Osteocyte (in vitro differentiated cells): ENCODE measurements around the gene UBE2D1. TPM values are rescaled to one million over a fixed set of nuclear protein-coding genes. Genes with fewer than 3 reads are reported as not detected.

ENCODE experiments used
- DNase-seq: peaks from one replicate; pipeline ENCODE4 v3.0.0; 2021; ENCODE audit warnings: mixed read lengths; ENCODE audit not compliant: unreplicated experiment; ENCODE audit errors: extremely low spot score
- H3K27ac Mint-ChIP-seq: one replicate; pipeline ENCODE4 v1.8.0; 2021; ENCODE audit warnings: mild to moderate bottlenecking, mixed read lengths; ENCODE audit not compliant: unreplicated experiment
- H3K27me3 Mint-ChIP-seq: one replicate; pipeline ENCODE4 v1.8.0; 2021; ENCODE audit warnings: mixed read lengths; ENCODE audit not compliant: unreplicated experiment
- H3K36me3 Mint-ChIP-seq: one replicate; pipeline ENCODE4 v1.8.0; 2021; ENCODE audit warnings: mixed read lengths; ENCODE audit not compliant: unreplicated experiment
- H3K4me1 Mint-ChIP-seq: one replicate; pipeline ENCODE4 v1.8.0; 2021; ENCODE audit warnings: mixed read lengths; ENCODE audit not compliant: unreplicated experiment
- H3K4me3 Mint-ChIP-seq: one replicate; pipeline ENCODE4 v1.8.0; 2021; ENCODE audit warnings: mild to moderate bottlenecking, moderate library complexity, mixed read lengths; ENCODE audit not compliant: unreplicated experiment
- H3K9me3 Mint-ChIP-seq: one replicate; pipeline ENCODE4 v1.8.0; 2021; ENCODE audit warnings: mixed read lengths; ENCODE audit not compliant: unreplicated experiment
- total RNA-seq: library from RNA; stranded (reverse); gene quantifications from 2 replicates; pipeline ENCODE4 v1.2.1, GENCODE V29; 2021
- TF ChIP-seq, protein P1 (sequence below): fragments of 200-600 bp; sonication (generic); IDR thresholded peaks from 2 replicates; pipeline ENCODE4 v1.5.0; 2021; ENCODE audit warnings: antibody characterized with exemption, mild to moderate bottlenecking, moderate library complexity

The UBE2D1 gene
- total RNA-seq, 1 donor from 2014 or later, result 16.4 TPM

GRCh38 chr10:58348571-58349033 lies 13.8 kb downstream of the UBE2D1 start:
- Mint-ChIP-seq H3K27ac (no peak overlapping the region), H3K36me3 (peaks cover 7% of the 10 kb centered on the region), H3K4me3 (no peak overlapping the region), H3K27me3 (no peaks in the 10 kb centered on the region), H3K9me3 (no peaks in the 10 kb centered on the region), H3K4me1 (peaks cover 20% of the 10 kb centered on the region)
- TF ChIP-seq, protein P1, sequence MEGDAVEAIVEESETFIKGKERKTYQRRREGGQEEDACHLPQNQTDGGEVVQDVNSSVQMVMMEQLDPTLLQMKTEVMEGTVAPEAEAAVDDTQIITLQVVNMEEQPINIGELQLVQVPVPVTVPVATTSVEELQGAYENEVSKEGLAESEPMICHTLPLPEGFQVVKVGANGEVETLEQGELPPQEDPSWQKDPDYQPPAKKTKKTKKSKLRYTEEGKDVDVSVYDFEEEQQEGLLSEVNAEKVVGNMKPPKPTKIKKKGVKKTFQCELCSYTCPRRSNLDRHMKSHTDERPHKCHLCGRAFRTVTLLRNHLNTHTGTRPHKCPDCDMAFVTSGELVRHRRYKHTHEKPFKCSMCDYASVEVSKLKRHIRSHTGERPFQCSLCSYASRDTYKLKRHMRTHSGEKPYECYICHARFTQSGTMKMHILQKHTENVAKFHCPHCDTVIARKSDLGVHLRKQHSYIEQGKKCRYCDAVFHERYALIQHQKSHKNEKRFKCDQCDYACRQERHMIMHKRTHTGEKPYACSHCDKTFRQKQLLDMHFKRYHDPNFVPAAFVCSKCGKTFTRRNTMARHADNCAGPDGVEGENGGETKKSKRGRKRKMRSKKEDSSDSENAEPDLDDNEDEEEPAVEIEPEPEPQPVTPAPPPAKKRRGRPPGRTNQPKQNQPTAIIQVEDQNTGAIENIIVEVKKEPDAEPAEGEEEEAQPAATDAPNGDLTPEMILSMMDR, result no peak
- DNase-seq, result no peak

GRCh38 chr10:58350023-58350422 lies 15.2 kb downstream of the UBE2D1 start:
- TF ChIP-seq, protein P1, result no peak
- H3K27me3 Mint-ChIP-seq, result no peaks in the 10 kb centered on the region

DNA sequence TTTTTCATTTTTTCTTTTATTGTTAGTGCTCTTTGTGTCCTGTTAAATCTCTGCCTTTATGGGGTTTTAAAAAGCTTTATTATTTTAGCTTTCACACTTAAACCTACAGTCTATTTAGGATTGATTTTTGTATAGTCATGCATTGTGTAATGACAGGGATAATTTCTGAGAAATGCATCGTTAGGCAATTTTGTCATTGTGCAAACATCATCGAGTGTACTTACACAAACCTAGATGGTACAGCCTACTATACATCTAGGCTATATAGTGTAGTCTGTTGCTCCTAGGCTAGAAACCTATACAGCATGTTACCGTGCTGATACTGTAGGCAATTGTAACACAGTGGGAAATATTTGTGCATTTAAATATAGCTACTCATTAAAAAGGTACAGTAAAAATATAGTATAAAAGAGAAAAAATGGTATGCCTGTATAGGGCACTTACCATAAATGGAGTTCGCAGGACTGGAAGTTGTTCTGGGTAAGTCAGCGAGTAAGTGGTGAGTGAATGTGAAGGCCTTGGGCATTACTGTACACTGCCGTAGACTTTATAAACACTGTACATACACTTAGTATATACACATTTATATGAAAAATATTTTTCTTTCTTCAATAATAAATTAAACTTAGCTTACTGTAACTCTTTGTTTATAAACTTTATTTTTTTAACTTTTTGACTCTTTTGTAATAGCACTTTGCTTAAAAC lies 16.0 kb downstream of the UBE2D1 start:
- TF ChIP-seq, protein P1, result no peak
- Mint-ChIP-seq H3K4me3 (no peak overlapping the region), H3K27me3 (no peaks in the 10 kb centered on the region), H3K27ac (no peak overlapping the region), H3K9me3 (no peaks in the 10 kb centered on the region), H3K4me1 (peaks cover 20% of the 10 kb centered on the region), H3K36me3 (peaks cover 6% of the 10 kb centered on the region)
- DNase-seq, result no peak

More at GRCh38 chr10:58350023-58350422, 15.2 kb downstream of the UBE2D1 start:
- DNase-seq, result no peak
- no peak overlapping the region for H3K4me3 Mint-ChIP-seq
- H3K9me3 Mint-ChIP-seq, result no peaks in the 10 kb centered on the region
- no peak overlapping the region for H3K27ac Mint-ChIP-seq
- H3K36me3 Mint-ChIP-seq, result peaks cover 7% of the 10 kb centered on the region
- peaks cover 20% of the 10 kb centered on the region for H3K4me1 Mint-ChIP-seq

- peaks cover 20% of the 10 kb centered on the region for H3K4me1 Mint-ChIP-seq
- H3K27me3 Mint-ChIP-seq, result no peaks in the 10 kb centered on the region
- H3K9me3 Mint-ChIP-seq, result no peaks in the 10 kb centered on the region
- no peak overlapping the region for H3K27ac Mint-ChIP-seq
- TF ChIP-seq, protein P1, result no peak
- DNase-seq, result no peak
- H3K36me3 Mint-ChIP-seq, result no peaks in the 10 kb centered on the region
- no peak overlapping the region for H3K4me3 Mint-ChIP-seq
Measured at GRCh38 chr10:58351616-58352578, 17.1 kb downstream of the UBE2D1 start.
